HFF-Myc (cell line): ENCODE measurements around the gene THAP12.

Experiments
- DNase-seq: peaks from one replicate; pipeline ENCODE4 v3.0.0-alpha.2; 2011; ENCODE audit warnings: low read depth; ENCODE audit errors: extremely low read depth
- H3K4me3 ChIP-seq: replicated peaks from 2 replicates; pipeline ENCODE4 v1.5.1; 2011; ENCODE audit warnings: low read depth, mild to moderate bottlenecking, control low read depth, low read length
- TF ChIP-seq, protein P1 (sequence below): IDR thresholded peaks from 2 replicates; pipeline ENCODE4 v1.5.1; 2012; ENCODE audit warnings: mild to moderate bottlenecking, low read depth, low read length, control low read depth; ENCODE audit errors: missing control alignments

The THAP12 gene

DNA sequence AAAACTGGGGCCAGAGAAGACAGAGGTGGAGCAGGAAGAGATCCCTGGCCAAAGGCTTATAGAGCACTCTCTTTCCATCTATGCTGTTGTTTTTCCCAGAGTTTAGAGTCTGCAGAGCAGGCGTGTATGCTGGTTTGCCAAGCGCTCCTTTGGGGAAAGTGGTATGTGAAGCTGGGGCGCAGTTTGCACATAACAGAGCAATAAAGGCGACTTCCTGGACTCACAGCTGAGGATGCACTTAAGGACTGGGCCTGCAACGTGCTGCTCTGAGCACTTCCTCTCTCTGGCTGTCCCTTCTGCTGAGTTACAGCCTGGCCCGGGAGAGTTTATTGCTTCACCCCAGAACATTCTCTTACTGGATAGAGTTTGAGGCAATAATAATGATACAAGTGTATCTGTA lies 41.7 kb downstream of the THAP12 start:
- DNase-seq, result no peak
- TF ChIP-seq, protein P1, sequence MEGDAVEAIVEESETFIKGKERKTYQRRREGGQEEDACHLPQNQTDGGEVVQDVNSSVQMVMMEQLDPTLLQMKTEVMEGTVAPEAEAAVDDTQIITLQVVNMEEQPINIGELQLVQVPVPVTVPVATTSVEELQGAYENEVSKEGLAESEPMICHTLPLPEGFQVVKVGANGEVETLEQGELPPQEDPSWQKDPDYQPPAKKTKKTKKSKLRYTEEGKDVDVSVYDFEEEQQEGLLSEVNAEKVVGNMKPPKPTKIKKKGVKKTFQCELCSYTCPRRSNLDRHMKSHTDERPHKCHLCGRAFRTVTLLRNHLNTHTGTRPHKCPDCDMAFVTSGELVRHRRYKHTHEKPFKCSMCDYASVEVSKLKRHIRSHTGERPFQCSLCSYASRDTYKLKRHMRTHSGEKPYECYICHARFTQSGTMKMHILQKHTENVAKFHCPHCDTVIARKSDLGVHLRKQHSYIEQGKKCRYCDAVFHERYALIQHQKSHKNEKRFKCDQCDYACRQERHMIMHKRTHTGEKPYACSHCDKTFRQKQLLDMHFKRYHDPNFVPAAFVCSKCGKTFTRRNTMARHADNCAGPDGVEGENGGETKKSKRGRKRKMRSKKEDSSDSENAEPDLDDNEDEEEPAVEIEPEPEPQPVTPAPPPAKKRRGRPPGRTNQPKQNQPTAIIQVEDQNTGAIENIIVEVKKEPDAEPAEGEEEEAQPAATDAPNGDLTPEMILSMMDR, result no peak
- H3K4me3 ChIP-seq, result no peak overlapping the region

DNA sequence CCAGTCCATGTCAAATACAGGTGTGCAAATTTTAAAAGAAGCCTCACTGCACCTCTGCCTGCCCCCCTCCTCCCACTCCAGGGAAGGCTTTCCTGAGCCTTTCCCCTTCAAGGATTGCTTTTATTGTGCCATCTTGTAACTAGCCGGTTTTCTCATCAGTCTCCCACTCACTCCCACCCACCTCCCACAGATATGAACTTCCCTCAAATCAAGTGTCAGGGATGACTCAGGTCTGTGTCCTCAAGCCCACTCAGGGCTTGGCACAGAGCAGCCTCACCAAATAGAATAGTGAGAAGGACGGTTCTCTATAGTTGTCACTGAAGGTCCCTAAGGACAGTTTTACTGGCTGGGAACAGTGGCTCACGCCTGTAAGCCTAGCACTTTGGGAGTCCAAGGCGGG lies 43.0 kb downstream of the THAP12 start:
- H3K4me3 ChIP-seq, result no peak overlapping the region
- TF ChIP-seq, protein P1, result no peak
- DNase-seq, result no peak

DNA sequence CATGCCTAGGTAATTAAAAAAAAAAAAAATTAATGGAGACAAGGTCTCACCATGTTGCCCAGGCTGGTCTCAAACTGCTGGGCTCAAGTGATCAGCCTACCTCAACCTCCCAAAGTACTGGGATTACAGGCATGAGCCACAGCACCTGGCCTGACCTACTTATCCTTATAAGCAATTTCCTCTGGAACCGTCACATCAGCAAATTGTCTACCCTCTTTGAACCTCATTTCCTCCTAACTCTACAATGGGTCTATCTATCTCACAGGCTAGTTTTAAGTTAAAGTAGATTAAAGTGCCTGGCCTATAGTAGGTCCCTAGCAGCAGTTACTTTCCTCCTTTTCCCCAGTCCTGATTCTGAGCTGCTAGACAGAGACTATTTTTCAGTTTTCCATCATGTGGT lies 43.5 kb downstream of the THAP12 start:
- TF ChIP-seq, protein P1, result no peak
- no peak for DNase-seq
- no peak overlapping the region for H3K4me3 ChIP-seq

DNA sequence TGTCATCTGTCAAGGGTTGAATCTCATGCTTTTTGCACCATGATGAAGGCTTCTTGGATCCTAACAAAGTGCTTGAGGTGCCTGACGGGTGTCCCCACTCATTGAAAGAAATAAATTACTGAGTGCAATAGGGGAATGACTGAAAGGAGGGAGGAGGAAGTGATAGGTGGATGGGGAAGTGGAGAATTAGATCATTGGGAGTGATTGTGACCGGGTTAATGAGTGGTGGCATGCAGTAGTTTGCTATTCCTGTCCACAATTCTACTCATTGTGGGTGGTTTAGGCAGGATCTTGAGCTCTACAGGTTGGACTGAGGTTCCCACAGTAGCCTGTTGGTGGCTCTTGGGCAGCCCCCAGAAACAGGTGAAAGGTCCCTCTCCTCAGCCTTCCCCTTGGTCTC lies 44.3 kb downstream of the THAP12 start:
- no peak overlapping the region for H3K4me3 ChIP-seq

DNA sequence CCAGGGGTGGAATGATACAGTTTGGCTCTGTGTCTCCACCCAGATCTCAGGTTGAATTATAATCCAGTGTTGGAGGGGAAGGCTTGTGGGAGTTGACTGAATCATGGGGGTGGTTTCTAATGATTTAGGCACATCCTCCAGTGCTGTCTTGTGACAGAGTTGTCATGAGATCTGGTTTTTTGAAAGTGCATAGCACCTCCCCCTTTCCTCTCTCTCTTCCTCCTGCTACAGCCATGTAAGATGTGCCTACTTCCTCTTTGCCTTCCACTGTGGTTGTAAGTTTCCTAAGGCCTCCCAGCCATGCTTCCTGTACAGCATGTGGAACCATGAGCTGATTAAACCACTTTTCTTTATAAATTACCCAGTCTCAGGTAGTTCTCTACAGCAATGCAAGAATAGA lies 45.1 kb downstream of the THAP12 start:
- TF ChIP-seq, protein P1, result no peak
- no peak overlapping the region for H3K4me3 ChIP-seq
- DNase-seq, result no peak

More for the DNA sequence above, 44.3 kb downstream of the THAP12 start:
- TF ChIP-seq, protein P1, result no peak
- no peak for DNase-seq

DNA sequence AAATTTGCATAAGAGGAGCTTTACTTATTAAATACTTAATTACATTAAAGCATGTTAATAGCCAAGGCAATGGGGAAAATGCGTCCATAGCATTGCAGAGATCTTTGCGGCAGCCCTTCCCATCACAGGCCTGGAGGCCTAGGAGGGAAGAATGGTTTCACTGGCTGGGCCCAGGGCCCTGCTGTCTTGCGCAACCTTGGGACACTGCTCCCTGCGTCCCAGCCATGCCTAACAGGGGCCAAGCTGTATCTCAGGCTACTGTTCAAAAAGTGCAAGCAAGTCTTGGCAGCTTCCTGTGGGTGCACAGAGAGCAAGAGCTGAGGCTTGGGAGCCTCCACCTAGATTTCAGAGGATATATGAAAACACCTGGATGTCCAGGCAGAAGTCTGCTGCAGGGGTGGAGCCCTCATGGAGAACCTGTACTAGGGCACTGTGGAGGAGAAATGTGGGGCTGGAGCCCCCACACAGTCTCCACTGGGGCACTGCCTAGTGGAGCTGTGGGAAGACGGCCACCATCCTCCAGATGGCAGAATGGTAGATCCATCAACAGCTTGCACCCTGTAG lies 46.0 kb downstream of the THAP12 start:
- TF ChIP-seq, protein P1, result no peak
- DNase-seq, result no peak
- no peak overlapping the region for H3K4me3 ChIP-seq

DNA sequence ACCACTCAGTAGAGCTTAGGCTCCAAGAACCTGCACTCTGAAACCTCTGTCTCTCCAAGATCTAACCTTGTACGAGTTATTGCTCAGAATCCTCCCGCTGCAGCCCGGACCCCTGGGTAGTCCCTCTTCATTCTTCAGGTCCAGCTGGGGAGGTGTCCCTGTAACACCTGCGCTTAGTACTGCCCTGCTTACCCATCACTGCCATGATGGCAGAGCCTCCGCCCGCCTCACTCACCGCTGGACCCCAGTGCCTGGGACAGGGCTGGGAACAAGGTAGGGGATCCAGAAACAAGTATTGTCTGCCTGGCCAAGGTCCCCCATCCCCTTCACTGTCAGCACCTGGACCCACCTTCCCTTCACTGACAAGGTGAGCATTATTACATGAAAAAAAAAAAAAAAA lies 50.3 kb downstream of the THAP12 start:
- no peak for DNase-seq
- TF ChIP-seq, protein P1, result no peak
- no peak overlapping the region for H3K4me3 ChIP-seq
